Upper lobe of right lung (tissue), 1 donor: ENCODE data around the gene SH2D6. TPM values are rescaled to one million over a fixed set of nuclear protein-coding genes. Genes with fewer than 3 reads are reported as not detected.
A peak's percentile ranks its signal among the peaks of the same experiment; 100 is the strongest.

Experiments used
- ATAC-seq: fragments of 200-7000 bp; cut with Tn5 transposase; one replicate; pipeline ENCODE4 v1.9.1; 2020; ENCODE audit warnings: mild to moderate bottlenecking, moderate library complexity
- DNase-seq: peaks from one replicate; pipeline ENCODE4 v3.0.0-alpha.2; 2020
- H3K27ac ChIP-seq: fragments of 200-600 bp; one replicate; pipeline ENCODE4 v1.8.0; 2022
- H3K27me3 ChIP-seq: fragments of 200-600 bp; one replicate; pipeline ENCODE4 v1.8.0; 2022; ENCODE audit warnings: mild to moderate bottlenecking
- H3K36me3 ChIP-seq: fragments of 200-600 bp; one replicate; pipeline ENCODE4 v1.8.0; 2022
- H3K4me1 ChIP-seq: fragments of 200-600 bp; one replicate; pipeline ENCODE4 v1.8.0; 2022
- H3K4me3 ChIP-seq: fragments of 200-600 bp; one replicate; pipeline ENCODE4 v1.8.0; 2022; ENCODE audit warnings: mild to moderate bottlenecking
- H3K9me3 ChIP-seq: fragments of 200-600 bp; one replicate; pipeline ENCODE4 v1.8.0; 2022
- intact Hi-C: fragments of 100-400 bp; cut with DNase I; formaldehyde crosslinking; loops from one replicate; pipeline ENCODE4 v1.11.0; 2022
- total RNA-seq: library from RNA; stranded (reverse); fragmentation: NEBNext Ultra II Directional; extraction: Animal tissue kit (Norgen Biotek cat#: 25700); gene quantifications from one replicate; pipeline ENCODE4 v1.2.1, GENCODE V29; 2021
- TF ChIP-seq, protein P1 (sequence below): fragments of 200-600 bp; IDR thresholded peaks from one replicate; pipeline ENCODE4 v1.8.0; 2022; ENCODE audit warnings: antibody characterized with exemption
- donor health status: DM: no; HTN: yes; CAD: no; lungs with severe emphysema.

SH2D6 gene
- total RNA-seq, 1 donor from 2014 or later, result 1.0 TPM

DNA sequence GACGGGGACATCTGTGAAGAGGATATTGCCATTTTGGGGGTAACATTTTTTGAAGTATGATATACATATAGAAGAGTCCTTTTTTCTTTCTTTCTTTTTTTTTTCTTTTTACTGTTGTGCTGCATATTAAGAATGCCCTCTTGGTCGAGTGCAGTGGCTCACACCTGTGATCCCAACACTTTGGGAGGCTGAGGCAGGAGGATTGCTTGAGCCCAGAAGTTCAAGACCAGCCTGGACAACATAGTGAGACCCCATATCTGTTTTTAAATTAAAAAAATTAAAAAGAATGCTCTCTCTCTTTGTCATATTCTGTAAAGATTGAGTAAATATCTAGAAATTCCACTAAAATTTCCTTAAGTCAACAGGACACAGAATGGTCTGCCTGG lies 3.6 kb downstream of the SH2D6 start:
- Histone ChIP-seq H3K9me3 (no peaks in the 10 kb centered on the region), H3K4me1 (peaks cover 31% of the 10 kb centered on the region), H3K27me3 (no peaks in the 10 kb centered on the region), H3K27ac (peak overlapping the region; percentile 96), H3K36me3 (no peaks in the 10 kb centered on the region), H3K4me3 (no peak overlapping the region)
- intact Hi-C loops, result no loop called here
- DNase-seq (no peak), ATAC-seq (no peak)
- TF ChIP-seq, protein P1, sequence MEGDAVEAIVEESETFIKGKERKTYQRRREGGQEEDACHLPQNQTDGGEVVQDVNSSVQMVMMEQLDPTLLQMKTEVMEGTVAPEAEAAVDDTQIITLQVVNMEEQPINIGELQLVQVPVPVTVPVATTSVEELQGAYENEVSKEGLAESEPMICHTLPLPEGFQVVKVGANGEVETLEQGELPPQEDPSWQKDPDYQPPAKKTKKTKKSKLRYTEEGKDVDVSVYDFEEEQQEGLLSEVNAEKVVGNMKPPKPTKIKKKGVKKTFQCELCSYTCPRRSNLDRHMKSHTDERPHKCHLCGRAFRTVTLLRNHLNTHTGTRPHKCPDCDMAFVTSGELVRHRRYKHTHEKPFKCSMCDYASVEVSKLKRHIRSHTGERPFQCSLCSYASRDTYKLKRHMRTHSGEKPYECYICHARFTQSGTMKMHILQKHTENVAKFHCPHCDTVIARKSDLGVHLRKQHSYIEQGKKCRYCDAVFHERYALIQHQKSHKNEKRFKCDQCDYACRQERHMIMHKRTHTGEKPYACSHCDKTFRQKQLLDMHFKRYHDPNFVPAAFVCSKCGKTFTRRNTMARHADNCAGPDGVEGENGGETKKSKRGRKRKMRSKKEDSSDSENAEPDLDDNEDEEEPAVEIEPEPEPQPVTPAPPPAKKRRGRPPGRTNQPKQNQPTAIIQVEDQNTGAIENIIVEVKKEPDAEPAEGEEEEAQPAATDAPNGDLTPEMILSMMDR, result no peak

DNA sequence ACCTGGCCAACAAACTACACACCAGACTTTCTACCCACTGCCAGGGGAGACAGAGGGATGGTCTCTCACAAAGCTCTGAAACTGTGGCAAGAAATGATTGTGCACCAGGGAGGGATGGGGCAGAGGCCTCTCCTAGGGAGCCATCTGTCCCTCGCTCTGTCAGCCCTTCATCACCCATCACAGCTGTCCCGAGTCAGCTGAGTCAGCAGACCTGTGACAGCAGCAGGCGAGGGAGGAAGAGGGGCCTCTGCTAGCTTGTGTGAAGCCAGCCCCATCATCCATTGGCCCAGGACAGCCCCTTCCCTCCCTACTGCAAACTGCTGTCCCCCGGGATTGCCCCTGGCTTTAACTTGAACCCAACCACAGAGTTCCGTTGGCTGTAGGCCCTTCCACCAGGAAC lies 5.0 kb downstream of the SH2D6 start:
- H3K27me3 ChIP-seq, result no peaks in the 10 kb centered on the region
- peaks cover 24% of the 10 kb centered on the region for H3K4me1 ChIP-seq
- no peaks in the 10 kb centered on the region for H3K9me3 ChIP-seq
- no peak overlapping the region for H3K27ac ChIP-seq
- ATAC-seq (no peak), DNase-seq (no peak)
- TF ChIP-seq, protein P1, result no peak
- intact Hi-C loops, result no loop called here
- no peak overlapping the region for H3K4me3 ChIP-seq
- H3K36me3 ChIP-seq, result no peaks in the 10 kb centered on the region

GRCh38 chr2:85425588-85425987 lies 7.1 kb downstream of the SH2D6 start:
- TF ChIP-seq, protein P1, result no peak
- H3K36me3 ChIP-seq, result no peaks in the 10 kb centered on the region
- peaks cover 10% of the 10 kb centered on the region for H3K4me1 ChIP-seq
- intact Hi-C loops, result no loop called here
- H3K27ac ChIP-seq, result no peak overlapping the region
- no peaks in the 10 kb centered on the region for H3K9me3 ChIP-seq
- ATAC-seq (no peak), DNase-seq (no peak)
- no peaks in the 10 kb centered on the region for H3K27me3 ChIP-seq
- no peak overlapping the region for H3K4me3 ChIP-seq

DNA sequence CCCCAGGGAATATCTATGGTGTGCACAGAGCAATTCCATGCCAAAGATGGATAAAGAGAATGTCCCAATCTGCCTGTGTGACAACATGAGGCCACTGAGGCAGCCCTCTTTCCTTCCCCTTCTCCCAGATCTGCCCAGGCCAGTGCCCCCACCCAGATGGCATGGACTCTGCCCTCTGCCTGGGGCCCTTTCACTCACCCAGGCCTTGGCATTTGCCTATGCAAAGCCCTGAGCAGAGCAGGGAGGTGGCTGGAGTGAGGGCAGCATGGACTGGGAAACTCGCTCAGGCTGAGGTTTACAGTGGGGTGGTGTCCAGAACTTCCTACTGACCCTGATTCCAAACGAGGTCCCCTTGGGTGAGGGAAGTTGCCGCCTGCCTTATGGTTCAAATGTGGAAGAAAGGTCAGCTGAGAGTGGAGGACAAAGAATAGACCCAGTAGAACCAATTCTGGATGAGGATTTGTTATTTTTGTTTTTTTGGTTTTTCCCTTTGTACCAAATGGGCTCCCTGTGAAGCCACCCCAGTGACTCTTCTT lies 8.9 kb downstream of the SH2D6 start:
- ATAC-seq, result peak; percentile 9
- intact Hi-C loops, result no loop called here
- TF ChIP-seq, protein P1, result no peak

DNA sequence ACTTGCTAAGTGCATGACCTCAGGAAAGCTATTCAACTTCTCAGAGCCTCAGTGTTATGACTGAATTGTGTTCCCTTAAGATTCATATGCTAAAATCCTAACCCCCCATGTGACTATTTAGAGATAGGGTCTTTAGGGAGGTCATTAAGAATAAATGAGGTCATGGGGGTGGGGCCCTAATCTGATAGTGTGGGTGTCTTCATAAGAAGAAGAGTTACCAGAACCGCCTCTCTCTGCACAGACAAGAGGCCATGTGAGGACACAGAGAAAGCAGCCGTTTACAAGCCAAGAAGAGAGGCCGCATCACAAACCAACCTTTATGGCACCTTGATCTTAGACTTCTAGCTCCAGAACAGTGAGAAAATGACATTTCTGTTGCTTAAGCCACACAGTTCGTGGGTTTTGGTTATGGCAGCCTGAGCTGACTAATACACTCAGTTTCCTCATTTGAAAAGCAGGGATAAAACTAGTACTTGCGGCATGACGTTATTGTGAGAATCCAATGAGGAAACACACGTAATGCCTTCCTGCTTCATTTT lies 9.9 kb downstream of the SH2D6 start:
- Histone ChIP-seq H3K4me3 (no peak overlapping the region), H3K27me3 (no peaks in the 10 kb centered on the region), H3K9me3 (no peaks in the 10 kb centered on the region), H3K4me1 (peaks cover under 1% of the 10 kb centered on the region), H3K27ac (no peak overlapping the region), H3K36me3 (no peaks in the 10 kb centered on the region)
- peak; percentile 29 for ATAC-seq
- TF ChIP-seq, protein P1, result no peak
- DNase-seq, result no peak
- intact Hi-C loops, result no loop called here

More for the DNA sequence above, 8.9 kb downstream of the SH2D6 start:
- Histone ChIP-seq H3K36me3 (no peaks in the 10 kb centered on the region), H3K27me3 (no peaks in the 10 kb centered on the region), H3K9me3 (no peaks in the 10 kb centered on the region), H3K4me3 (no peak overlapping the region), H3K27ac (no peak overlapping the region), H3K4me1 (no peaks in the 10 kb centered on the region)
- DNase-seq, result no peak
